SJCRH30 (cell line): ENCODE data around the gene LSM7. TPM values are rescaled to one million over a fixed set of nuclear protein-coding genes. Genes with fewer than 3 reads are reported as not detected.
A peak's percentile ranks its signal among the peaks of the same experiment; 100 is the strongest.

Experiments used
- DNase-seq, 2 experiments: peaks; one replicate each; pipeline ENCODE4 v3.0.0-alpha.2; 2015 to 2020
- H3K27ac ChIP-seq: fragments of 250-450 bp; sonication (Bioruptor Pico); 2 replicates; pipeline ENCODE4 v1.5.1; 2020; ENCODE audit warnings: mild to moderate bottlenecking, moderate library complexity
- H3K27me3 ChIP-seq: fragments of 250-450 bp; sonication (Bioruptor Pico); 2 replicates; pipeline ENCODE4 v1.5.1; 2020; ENCODE audit warnings: mild to moderate bottlenecking, moderate library complexity
- H3K36me3 ChIP-seq: fragments of 250-450 bp; sonication (Bioruptor Pico); 2 replicates; pipeline ENCODE4 v1.5.1; 2020; ENCODE audit warnings: mild to moderate bottlenecking, moderate library complexity
- H3K4me1 ChIP-seq: fragments of 250-450 bp; sonication (Bioruptor Pico); 2 replicates; pipeline ENCODE4 v1.5.1; 2020; ENCODE audit warnings: mild to moderate bottlenecking, moderate library complexity
- H3K4me3 ChIP-seq: fragments of 250-450 bp; sonication (Bioruptor Pico); 2 replicates; pipeline ENCODE4 v1.5.1; 2020; ENCODE audit warnings: mild to moderate bottlenecking, moderate library complexity
- H3K9me3 ChIP-seq: fragments of 250-450 bp; sonication (Bioruptor Pico); replicated peaks from 2 replicates; pipeline ENCODE4 v1.5.1; 2020; ENCODE audit warnings: mild to moderate bottlenecking, moderate library complexity
- total RNA-seq: library from RNA; depleted of rRNA; stranded (reverse); fragments of >200 nt; shearing (Covaris generic); gene quantifications from 2 replicates; pipeline ENCODE4 v1.2.3, GENCODE V29; 2014

LSM7 gene
- total RNA-seq, 1 experiment from 2014 or later: 179 TPM

DNA sequence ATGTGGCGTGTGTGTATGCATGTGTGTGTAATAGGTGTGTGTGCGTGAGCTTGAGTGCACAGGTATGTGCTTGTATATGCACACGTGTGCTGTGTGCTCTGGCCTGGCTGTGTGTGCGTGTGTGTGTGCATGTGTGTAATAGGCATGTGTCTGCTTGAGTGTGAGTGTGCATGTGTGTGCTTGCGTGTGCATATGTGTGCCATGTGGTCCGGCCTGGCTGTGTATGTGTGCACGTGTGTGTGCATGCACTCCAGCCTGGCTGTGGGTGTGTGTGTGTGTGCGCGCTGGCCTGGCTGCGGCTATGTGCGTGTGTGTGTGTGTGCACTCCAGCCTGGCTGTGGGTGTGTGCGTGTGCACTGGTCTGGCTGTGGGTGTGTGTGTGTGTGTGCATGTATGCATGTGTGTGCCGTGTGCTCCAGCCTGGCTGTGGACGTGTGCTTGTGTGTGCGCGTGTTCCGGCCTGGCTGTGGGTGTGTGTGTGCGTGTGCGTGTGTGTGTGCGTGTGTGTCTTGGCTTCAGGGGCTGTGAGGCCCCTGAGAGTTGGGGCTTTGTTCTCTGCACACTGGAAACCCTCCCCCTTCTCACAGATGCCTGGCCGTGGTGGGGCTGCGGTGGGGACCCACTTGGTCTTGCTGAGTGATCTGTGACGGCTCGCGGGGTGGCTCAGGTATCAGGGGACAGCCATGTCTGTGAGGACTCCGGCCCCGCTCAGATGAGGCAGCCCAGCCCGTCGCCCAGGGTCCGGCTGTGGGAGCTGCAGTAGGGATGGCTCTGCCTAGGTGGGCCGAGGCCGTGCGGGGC lies 8.3 kb upstream of the LSM7 start:
- no peak overlapping the region for H3K27ac ChIP-seq

DNA sequence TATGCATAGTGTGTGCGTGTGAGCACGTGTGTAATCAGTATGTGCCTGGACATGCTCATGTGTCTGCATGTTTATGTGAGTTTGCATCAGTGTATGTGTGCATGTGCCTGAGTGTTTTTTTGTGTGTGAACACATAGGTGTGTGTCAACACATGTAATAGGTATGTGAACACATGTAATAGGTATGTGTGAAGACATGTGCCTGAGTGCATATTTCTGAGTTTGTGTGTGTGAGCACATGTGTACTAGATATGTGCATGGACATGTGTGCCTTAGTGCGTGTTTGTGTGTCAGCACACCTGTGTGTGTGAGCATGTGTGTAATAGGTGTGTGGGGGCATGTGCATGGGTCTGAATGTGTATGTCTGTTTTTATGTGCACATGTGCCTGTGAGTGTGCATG lies 7.5 kb upstream of the LSM7 start:
- Histone ChIP-seq H3K4me1 (peaks cover 22% of the 10 kb centered on the region), H3K27ac (no peak overlapping the region), H3K4me3 (no peak overlapping the region), H3K27me3 (no peaks in the 10 kb centered on the region), H3K36me3 (no peaks in the 10 kb centered on the region), H3K9me3 (no peaks in the 10 kb centered on the region)
- DNase-seq: no peak

More for the DNA sequence above, 8.3 kb upstream of the LSM7 start:
- Histone ChIP-seq H3K4me1 (peaks cover 14% of the 10 kb centered on the region), H3K4me3 (no peak overlapping the region), H3K27me3 (no peaks in the 10 kb centered on the region), H3K36me3 (no peaks in the 10 kb centered on the region), H3K9me3 (no peaks in the 10 kb centered on the region)
- DNase-seq: no peak

- peaks cover 29% of the 10 kb centered on the region for H3K4me1 ChIP-seq
- H3K9me3 ChIP-seq: no peaks in the 10 kb centered on the region
- no peak overlapping the region for H3K27ac ChIP-seq
- no peak overlapping the region for H3K4me3 ChIP-seq
- H3K27me3 ChIP-seq: no peaks in the 10 kb centered on the region
- no peaks in the 10 kb centered on the region for H3K36me3 ChIP-seq
- DNase-seq: no peak
These were observed 6.8 kb upstream of the LSM7 start for GRCh38 chr19:2334986-2335846.

GRCh38 chr19:2334426-2334825 lies 6.0 kb upstream of the LSM7 start:
- H3K4me1 ChIP-seq: peaks cover 33% of the 10 kb centered on the region

DNA sequence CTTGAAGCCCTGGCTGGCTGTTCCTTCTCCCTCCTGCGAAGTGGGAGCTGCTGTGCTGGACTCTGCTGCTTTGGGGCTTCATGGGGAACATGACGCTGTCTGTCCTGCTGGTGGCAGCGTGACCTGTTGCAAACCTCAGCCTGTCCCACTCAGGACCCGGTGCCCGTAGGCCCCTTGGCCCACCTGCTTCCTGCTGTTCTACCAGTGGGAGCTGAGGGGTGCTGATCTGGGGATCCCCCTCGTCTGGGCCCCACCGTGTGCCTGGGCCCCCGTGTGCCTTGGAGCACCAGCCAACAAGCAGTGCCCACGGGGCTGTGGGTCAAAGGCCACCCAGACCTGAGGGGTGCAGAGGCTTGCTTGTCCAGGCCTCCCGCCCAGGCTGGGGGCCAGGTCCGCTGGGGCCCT lies 5.4 kb upstream of the LSM7 start:
- Histone ChIP-seq H3K4me3 (no peak overlapping the region), H3K27me3 (no peaks in the 10 kb centered on the region), H3K4me1 (peaks cover 34% of the 10 kb centered on the region), H3K27ac (no peak overlapping the region), H3K36me3 (no peaks in the 10 kb centered on the region), H3K9me3 (no peaks in the 10 kb centered on the region)
- peak in 1 of 2 experiments; percentile 26 for DNase-seq

More at GRCh38 chr19:2334426-2334825, 6.0 kb upstream of the LSM7 start:
- H3K36me3 ChIP-seq: no peaks in the 10 kb centered on the region
- no peak overlapping the region for H3K27ac ChIP-seq
- no peaks in the 10 kb centered on the region for H3K9me3 ChIP-seq
- no peak overlapping the region for H3K4me3 ChIP-seq
- no peaks in the 10 kb centered on the region for H3K27me3 ChIP-seq
- no peak for DNase-seq

GRCh38 chr19:2333027-2333806 lies 4.8 kb upstream of the LSM7 start:
- Histone ChIP-seq H3K4me3 (no peak overlapping the region), H3K27me3 (no peaks in the 10 kb centered on the region), H3K36me3 (no peaks in the 10 kb centered on the region), H3K4me1 (peaks cover 34% of the 10 kb centered on the region), H3K9me3 (no peaks in the 10 kb centered on the region), H3K27ac (no peak overlapping the region)
- DNase-seq: peak; percentile 52 to 58

- no peaks in the 10 kb centered on the region for H3K9me3 ChIP-seq
- H3K4me1 ChIP-seq: peaks cover 34% of the 10 kb centered on the region
- H3K27me3 ChIP-seq: no peaks in the 10 kb centered on the region
- H3K36me3 ChIP-seq: no peaks in the 10 kb centered on the region
- H3K27ac ChIP-seq: no peak overlapping the region
- peak in 1 of 2 experiments; percentile 37 for DNase-seq
- H3K4me3 ChIP-seq: no peak overlapping the region
These were observed 4.1 kb upstream of the LSM7 start for GRCh38 chr19:2332341-2333026.

DNA sequence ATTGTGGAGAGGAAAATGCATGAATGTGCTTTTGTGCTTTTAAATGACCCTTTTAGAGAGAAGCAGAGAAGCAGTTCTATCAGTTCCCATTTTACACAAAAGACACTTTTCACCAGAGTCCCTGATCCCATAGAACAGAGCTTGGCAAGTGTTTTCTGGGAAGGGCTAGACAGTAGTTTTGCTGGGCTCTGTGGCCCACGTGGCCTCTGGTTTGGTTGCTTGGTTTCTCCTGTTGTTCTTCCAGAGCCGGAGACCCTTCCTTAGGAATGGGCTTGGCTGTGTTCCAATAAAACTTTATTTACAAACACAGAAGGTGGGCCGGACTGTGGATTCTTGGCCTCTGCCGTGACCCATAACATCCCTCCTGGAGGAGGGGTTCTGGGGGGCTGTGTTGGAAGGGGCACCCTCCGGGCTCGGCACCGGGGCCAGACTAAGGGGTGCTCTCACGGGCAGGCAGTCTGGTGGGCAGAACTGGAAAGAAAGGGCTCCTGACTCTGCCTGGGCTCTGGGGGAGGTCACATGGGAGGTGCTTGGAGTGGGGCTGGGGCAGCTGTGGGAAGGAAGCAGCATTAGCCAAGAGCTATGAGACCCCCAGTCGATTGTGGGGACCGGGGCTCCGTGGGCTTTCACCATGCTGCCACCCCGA lies 3.3 kb upstream of the LSM7 start:
- H3K36me3 ChIP-seq: no peaks in the 10 kb centered on the region
- peaks cover 34% of the 10 kb centered on the region for H3K4me1 ChIP-seq
- no peaks in the 10 kb centered on the region for H3K27me3 ChIP-seq
- no peak for DNase-seq
- H3K9me3 ChIP-seq: no peaks in the 10 kb centered on the region
- H3K4me3 ChIP-seq: no peak overlapping the region
- no peak overlapping the region for H3K27ac ChIP-seq

DNA sequence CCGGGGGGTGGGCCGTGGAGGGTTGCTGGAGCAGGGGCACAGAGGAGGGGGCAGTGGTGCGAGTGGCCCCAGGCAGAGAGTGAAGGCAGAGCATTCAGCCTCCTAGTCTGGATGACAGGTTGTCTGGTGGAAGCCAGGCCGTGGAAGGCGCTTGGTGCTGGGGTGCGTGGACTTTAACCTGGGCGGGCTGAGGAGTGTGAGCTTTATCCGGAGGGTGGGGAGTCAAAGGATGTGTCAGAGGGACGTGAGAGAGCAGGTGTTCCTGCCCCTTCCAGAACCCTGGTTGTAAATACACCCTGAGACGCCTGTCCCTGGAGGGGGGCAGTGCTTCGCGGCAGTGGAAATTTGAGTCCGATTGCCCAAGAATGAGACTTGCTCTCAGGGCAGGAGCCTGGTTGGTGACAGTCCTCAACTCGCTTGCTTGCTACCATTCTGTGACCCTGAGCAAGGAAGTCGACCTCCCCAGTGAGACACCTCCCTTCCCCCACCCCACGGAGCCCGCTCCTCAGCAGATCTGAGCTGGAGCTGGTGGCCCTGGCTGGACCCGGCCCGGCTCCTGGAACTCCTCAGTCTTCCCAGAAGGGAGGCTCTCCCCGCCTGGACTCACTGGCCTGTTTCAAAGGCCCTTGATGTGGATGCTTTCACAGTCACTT lies 2.4 kb upstream of the LSM7 start:
- no peaks in the 10 kb centered on the region for H3K9me3 ChIP-seq
- no peak overlapping the region for H3K4me3 ChIP-seq
- peaks cover 34% of the 10 kb centered on the region for H3K4me1 ChIP-seq
- H3K36me3 ChIP-seq: peaks cover 4% of the 10 kb centered on the region
- peak; percentile 72 to 81 for DNase-seq
- H3K27me3 ChIP-seq: no peaks in the 10 kb centered on the region
- H3K27ac ChIP-seq: no peak overlapping the region

- H3K36me3 ChIP-seq: peaks cover 4% of the 10 kb centered on the region
These were observed 1.9 kb upstream of the LSM7 start for GRCh38 chr19:2330255-2330631.

GRCh38 chr19:2329501-2329916 lies 1.1 kb upstream of the LSM7 start:
- Histone ChIP-seq H3K4me1 (peaks cover 34% of the 10 kb centered on the region), H3K9me3 (no peaks in the 10 kb centered on the region), H3K4me3 (peak overlapping the region; percentile 90), H3K27me3 (no peaks in the 10 kb centered on the region), H3K36me3 (peaks cover 7% of the 10 kb centered on the region), H3K27ac (no peak overlapping the region)
- DNase-seq: no peak

More at GRCh38 chr19:2330255-2330631, 1.9 kb upstream of the LSM7 start:
- no peak overlapping the region for H3K4me3 ChIP-seq
- DNase-seq: no peak
- H3K27me3 ChIP-seq: no peaks in the 10 kb centered on the region
- H3K4me1 ChIP-seq: peaks cover 34% of the 10 kb centered on the region
- no peaks in the 10 kb centered on the region for H3K9me3 ChIP-seq
- no peak overlapping the region for H3K27ac ChIP-seq

GRCh38 chr19:2329149-2329478 lies 728 bp upstream of the LSM7 start:
- Histone ChIP-seq H3K27me3 (no peaks in the 10 kb centered on the region), H3K9me3 (no peaks in the 10 kb centered on the region), H3K36me3 (peaks cover 7% of the 10 kb centered on the region), H3K27ac (peak overlapping the region; percentile 51; the same call in 1 of the 2 replicates), H3K4me3 (peak overlapping the region; percentile 90), H3K4me1 (peaks cover 34% of the 10 kb centered on the region)
- no peak for DNase-seq

- DNase-seq: peak; percentile 44 to 52
- H3K27ac ChIP-seq: peak overlapping the region; percentile 51
- H3K9me3 ChIP-seq: no peaks in the 10 kb centered on the region
- H3K4me3 ChIP-seq: peak overlapping the region; percentile 90
- H3K36me3 ChIP-seq: peaks cover 7% of the 10 kb centered on the region
- peaks cover 30% of the 10 kb centered on the region for H3K4me1 ChIP-seq
- no peaks in the 10 kb centered on the region for H3K27me3 ChIP-seq
These were observed 499 bp downstream of the LSM7 start for GRCh38 chr19:2327773-2328400.
